HG02610 (cell line): ENCODE measurements around the gene CERK.
A peak's percentile ranks its signal among the peaks of the same experiment; 100 is the strongest.

Source experiments
- ATAC-seq: cut with Tn5 transposase; IDR thresholded peaks from one replicate; pipeline ENCODE4 v1.9.1; 2021; ENCODE audit warnings: mild to moderate bottlenecking, moderate library complexity; ENCODE audit not compliant: unreplicated experiment

CERK gene

DNA sequence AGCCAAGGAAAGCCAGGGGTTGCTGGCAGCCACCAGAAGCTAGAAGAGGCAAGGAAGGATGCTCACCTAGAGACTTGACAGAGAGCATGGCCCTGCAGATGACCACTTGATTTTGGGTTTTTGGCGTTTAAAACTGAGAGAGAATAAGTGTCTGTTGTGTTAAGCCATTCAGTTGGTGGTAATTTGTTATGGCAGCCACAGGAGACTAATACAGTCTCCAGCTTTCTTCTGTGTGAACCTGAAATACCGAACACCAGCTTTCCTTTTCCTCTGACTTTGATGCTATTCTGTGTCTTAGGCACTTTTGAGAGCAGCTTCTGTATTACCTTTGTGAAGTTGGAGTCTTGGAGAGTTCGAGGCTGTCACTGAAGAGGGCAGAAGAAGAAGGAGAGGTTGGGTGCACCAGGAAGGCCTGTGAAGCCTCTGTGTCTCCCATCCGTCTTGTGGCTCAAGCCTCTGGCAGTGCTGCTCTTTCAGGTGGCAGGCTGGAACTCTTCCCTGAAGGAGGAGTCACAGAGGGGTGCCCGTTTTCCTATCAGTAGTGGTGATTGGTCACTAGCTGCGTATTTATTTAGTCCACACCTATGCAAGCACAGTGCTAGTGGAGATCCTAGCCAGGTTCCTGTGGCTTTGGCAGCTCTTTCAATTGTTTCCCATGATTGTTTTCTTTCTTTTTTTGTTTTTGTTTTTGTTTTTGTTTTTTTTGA, 26.9 kb upstream of the CERK start:
- ATAC-seq = no peak

DNA sequence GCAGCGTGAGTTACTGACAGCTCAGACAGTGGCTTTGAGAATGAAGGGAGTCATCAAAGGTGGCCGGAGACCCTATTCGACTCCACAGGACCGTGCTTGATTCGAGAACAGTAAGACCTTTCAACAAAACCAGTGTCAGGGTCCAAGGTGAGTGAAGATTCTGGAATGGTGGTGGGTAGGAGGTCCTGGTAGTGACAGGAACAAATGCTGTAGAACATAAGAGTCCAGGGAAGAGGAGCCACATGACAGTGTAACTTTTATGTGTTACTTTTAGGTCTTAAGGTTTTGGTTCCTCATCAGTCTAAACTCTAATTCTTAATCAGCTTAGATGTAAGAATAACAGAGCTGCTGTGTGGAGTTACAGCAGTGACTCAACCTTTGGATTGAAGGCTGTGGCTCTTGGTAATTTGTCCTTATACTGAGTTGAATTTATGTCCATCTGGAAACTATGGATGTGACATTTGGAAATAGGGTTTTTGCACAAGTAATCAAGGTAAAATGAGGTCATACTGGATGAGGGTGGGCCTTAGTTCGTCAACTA, 26.2 kb upstream of the CERK start:
- no peak for ATAC-seq

DNA sequence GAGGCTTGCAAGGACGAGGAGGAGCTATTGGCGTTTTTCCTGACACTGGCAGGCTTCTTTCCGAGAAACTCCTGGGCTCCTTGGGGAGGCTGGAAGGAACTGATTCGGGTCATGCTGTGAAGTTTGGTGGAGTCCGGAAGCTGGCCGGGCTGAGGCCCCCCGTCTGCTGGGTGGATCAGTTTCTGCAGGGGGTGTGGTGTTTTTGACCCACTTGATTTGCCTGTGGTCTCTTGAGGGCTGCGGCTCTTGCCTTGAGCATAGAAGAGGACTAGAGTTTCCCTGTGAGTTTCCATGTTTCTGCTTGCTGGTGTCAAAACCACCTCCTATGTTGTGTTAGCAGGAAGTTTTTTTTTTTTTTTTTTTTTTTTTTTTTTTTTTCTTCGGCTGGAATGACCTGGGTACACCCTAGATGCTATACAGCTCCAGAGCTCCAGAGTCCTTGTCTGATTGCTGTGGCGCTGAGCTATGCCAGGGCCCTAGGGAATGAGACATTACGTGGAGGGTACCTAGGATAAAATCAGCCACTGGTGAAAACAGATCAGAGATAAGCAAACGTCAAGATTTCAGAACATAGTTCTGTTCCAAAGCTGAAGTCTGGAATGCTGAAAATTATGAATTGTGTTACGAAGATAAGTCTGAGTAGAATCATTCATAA, 25.1 kb upstream of the CERK start:
- ATAC-seq = peak; percentile 67

DNA sequence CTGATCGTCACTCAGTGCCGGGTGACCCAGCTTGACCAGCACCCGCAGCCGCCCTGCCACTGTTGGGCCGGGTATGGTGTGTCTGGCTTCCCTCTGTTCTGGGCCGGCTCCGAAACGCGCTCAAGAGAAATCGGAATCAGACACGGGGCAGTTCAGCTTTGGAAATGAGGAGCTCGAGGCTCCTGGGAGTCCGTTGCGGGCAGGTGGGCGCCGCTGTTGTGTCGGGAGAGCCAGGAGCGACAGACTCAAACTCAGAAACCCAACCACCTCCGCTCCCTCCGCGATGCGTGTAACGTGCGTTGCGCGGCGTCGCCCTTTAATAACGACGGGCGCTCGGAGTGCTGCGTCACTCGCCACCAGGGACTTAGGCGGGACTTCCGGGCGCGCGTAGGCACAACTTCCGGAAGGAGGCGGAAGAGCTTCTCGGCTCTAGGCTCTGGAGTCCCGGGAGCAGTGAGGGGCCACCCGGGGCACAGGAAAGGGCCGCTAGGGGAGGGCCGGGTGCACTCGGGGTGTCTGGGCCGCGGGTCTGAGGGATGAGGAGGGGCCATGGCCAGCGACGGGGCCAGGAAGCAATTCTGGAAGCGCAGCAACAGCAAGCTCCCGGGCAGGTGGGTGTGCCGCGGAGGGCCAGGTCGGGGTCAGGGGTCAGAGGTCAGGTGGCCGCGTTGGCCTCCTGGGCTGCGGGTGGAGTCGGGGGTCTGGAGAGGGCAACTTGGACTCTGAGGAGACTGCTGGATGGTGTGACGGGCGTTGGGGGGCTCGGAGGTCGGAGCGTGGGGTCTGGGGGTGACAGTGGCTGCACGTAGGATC, 24.4 kb upstream of the CERK start, which contains the start of gene TBC1D22A:
Gene TBC1D22A, plus strand, starts transcription at position 413 of the 813 bp plus-strand sequence. Its CDS starts 137 bp downstream, at position 550.
- ATAC-seq = peak; percentile 70

DNA sequence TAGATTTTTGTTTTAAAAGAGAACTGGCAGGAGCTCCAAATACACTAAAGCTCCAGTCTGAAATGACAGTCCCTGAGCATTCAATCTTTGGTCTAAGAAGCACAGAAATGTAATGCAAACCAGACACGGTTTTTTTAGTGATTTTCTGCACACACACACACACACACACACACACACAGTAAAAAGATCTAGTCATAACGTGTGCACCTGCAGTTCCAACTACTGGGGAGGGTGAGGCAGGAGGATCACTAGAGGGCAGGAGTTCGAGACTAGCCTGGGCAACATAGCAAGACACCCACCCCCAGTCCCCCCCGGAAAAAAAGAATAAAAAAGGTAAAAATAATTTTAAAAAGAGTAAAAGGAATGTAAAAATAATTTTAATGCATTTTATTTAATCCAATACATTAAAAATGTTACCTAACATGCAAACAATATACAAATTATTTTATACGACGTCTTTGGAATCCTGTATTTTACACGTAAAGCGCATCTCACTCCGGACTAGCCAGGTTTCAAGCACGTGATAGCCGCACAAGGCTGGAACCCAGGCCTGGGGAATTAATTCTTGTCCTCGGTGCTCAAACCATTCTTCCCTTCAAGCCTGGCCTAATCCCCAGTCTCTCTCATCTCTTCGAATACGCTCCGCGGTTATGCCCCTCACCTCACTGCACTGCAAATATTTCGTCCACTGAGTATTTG, 23.6 kb upstream of the CERK start:
- ATAC-seq = no peak

DNA sequence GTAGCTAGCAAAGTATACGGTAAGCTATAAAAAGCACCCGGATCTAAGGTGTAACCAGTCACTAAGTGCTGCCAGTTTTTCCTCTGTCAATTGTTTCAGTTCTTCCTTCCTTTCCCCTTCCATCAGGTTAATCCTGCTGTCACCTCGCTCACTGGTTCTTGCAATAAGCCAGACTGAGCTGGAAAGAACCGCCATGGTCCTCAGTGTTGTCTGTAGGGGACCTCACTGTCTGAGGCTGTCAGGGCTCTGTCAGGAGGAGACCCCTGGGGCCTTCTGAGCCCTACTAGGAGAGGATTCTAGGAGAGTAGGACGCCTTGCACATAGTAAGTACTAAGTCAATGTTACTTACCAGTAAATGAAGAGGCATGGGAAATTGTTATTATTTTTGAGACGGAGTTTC, 23.0 kb upstream of the CERK start:
- no peak for ATAC-seq

DNA sequence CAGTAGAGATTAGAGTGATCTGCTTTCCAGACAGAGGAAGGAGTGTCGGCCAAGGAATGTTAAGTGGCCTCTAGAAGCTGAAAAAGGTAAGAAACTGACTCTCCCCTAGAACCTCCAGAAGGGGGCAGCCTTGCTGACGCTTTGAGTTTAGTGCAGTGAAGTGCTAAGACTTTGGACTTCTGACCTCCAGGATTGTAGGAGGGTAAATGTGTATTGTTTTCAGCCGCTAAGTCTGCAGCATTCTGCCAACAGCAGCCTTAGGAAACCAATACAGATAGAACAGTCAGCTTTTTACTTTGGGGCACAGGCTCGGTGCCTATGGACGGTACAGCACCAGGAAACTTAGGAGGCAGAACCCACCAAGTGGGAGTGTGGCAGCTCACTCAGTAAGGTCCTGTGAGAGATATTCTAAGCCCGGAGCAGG, 20.8 kb upstream of the CERK start:
- no peak for ATAC-seq

DNA sequence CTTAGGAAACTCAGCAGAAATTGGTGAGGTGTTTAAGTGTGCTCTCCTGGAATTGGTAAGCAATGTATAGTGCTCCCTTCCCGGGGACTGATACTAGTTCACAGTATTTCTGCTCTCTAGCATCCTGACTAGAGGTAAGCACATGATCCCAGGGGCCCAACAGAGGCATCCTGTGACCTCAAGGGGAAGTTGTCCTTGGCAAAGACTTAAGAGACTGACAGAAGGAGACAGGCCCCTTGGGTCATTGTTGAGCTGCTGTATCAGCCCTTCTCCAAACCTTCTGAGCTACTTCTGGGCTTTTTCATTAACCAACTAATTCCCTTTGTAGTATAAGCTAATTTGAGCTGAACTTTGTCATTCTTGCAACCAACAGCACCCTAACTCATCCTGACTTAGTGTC, 20.1 kb upstream of the CERK start:
- ATAC-seq = no peak

DNA sequence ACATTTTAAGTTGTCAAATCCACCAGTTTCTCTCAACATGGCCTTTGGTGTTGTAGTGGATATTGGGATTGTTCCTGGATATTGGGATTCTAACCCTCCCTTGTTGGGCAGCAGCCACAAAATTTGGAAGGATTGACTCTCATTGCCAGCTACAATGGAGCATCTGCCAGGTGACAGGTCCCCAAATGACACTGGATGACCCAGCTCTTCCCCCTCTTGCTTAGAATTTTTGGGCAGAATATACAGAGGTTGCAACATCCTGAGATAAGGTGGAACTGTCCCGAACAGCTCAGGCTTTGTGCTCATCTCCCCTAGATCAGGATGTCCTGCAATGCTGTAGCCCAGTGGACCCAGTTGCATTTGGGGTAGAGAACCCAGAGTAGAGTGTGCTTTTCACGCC, 19.1 kb upstream of the CERK start:
- no peak for ATAC-seq

DNA sequence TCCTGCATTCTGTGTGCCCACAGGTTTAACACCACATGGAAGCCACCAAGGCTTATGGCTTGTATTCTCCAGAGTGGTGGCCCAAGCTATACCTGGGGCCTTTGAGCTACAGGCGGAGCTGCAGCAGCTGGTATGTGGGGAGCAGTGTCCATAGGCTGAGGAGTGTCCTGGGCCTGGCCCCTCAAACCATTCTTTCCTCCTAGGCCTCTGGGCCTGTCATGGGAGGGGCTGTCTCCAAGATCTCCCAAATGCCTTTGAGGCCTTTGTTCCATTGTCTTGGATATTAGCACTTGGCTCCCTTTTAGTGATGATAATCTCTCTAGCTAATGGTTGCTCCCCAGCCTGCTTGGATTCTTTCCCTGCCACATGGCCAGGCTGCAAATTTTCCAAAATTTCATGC, 18.0 kb upstream of the CERK start:
- no peak for ATAC-seq

DNA sequence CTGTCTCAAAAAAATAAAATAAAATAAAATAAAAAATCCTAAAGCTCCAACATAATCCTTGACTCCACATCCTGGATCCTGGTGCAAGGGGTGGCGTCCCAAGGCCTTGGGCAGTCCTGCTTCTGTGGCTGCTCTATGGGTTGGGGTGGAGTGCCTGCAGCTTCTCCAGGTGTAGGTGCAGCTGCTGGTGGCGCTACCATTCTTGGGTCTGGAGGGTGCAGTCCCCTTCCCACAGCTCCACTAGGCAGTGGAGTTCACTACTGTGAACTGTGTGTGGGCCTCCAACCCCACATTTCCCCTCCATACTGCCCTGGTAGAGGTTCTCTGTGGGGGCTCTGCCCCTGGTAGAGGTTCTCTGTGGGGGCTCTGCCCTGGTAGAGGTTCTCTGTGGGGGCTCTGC, 17.5 kb upstream of the CERK start:
- ATAC-seq = no peak

DNA sequence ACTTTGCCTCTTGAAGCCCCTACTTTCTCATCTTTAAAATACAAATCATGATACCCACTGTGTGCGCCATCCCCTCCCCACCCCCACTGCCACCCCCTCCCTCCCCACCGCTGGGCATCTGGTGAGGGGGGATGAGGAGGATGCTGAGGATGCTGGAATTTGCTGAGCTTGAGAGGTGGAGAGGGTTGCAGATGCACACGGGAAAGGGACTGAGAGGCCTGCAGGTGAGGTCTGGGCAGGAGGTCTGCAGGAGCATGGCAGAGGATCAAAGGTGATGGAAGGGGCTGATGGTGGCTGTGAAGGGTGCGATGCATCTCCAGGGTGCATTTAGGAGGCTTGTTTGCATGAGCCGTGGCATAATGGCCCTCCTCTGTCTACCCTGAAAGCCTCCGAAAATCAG, 16.8 kb upstream of the CERK start:
- no peak for ATAC-seq

DNA sequence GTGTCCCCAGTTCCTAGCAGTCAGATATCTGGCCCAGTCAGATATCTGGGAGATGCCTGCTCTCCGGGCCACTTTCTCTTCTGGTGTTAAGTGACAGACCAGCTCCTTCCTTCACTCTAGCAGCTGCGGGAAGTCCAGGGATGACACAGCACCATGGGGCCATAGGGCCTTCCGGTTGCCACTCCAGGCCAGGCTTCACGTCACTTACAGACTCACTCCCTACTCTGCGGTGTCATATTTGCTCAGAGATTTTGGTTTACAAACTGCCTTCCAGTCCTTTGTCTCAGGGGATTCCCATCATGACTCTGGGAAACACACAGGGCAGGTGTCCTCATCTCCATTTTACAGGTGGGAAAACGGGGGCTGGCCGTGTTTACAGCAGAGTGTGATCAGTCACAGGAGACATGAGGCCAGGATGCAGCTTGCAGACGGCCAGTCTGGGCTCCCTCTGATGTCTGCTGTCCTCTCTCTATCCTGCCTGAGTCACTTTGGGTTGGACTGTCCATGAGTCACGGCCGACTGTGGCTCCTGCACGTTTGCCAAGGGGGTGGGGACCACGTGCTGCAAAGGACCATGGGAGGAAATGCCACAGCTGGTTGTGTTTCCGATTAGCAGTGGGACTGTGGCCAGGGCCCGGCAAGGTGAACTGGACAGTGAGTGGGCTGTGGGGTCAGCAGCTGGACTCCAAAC, 16.2 kb upstream of the CERK start:
- no peak for ATAC-seq

DNA sequence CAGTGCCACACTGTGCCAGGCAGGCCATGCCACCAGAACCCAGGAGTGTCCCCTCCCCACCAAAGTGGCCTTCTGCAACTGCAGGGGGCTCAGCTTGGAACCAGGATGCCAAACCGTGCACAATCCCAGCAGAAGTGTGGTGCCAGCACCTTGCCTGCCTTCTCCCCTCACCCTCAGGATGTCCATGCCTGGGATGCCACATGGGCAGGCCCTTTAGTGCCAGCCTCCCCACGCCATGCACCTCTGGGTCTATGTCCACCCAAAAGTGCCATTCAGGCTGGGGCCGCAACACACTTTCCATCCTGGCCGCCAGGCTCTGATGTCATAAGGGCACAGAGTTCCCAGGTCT, 15.7 kb upstream of the CERK start:
- ATAC-seq = no peak

DNA sequence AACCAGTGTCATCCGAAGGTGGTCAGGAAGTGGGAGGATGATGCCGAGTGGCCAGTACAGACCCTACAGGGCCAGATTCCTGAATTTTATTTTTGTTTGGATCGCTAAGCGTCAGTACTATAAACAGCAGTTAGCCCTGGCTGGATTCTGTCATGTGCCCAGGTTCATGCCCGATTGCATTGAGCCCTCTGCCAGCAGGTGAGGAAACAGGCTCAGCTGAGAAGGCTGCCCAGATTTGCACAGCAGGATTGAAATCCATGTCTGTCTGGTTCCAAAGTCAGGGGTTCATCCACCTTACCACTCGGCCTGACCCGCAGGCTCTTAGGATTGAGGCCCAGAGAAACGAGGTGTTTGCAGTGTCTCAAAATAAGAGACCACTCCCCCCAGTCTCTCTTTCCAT, 15.3 kb upstream of the CERK start:
- ATAC-seq = no peak

DNA sequence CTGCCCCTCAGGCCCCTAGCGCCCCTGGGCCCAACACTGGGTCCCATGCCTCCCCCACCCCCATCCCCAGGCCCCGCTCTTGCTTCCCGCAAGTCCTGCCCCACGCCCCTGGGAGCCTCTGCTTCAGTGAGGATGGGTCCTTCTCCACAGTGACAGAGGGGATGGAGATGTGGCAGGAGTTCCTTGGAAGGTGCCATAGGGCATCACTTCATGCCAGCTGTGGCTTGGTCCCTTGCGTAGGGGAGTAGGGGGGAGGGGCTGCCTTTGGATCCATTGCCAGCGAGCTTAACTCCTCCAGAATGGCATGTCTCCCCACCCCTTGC, 14.9 kb upstream of the CERK start:
- no peak for ATAC-seq

DNA sequence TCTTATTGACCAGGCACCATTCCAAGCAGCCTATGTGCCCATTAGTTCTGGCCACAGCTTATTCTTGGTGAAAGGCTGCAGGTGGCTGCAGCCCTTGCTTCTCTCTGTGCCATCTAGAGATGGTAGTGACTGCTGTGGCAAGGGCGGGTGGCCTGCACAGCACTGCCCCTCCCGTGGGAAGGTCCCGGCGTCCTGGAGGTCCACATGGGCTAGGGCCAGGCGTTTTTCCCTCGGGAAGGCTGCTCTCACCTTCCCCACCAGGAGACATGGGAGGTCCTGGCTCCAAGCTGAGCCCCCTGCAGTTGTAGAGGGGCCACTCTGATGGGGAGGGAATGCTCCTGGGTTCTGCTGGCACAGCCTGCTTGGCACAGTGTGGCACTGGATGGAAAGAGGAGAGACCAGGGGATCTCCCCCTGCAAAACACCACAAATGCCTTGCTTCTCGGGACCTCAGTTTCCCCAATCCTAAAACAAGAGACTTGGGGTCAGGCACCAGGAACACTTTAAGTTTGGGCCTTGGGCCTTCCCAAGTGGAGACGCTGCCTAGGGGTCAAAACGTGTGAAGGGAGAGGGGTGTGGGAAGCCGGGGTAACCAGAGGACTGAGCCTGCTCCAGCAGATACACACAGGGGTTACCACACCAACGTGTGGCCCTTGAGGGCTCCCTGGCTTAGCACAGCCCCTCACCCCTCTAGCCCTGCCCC, 14.4 kb upstream of the CERK start:
- no peak for ATAC-seq

DNA sequence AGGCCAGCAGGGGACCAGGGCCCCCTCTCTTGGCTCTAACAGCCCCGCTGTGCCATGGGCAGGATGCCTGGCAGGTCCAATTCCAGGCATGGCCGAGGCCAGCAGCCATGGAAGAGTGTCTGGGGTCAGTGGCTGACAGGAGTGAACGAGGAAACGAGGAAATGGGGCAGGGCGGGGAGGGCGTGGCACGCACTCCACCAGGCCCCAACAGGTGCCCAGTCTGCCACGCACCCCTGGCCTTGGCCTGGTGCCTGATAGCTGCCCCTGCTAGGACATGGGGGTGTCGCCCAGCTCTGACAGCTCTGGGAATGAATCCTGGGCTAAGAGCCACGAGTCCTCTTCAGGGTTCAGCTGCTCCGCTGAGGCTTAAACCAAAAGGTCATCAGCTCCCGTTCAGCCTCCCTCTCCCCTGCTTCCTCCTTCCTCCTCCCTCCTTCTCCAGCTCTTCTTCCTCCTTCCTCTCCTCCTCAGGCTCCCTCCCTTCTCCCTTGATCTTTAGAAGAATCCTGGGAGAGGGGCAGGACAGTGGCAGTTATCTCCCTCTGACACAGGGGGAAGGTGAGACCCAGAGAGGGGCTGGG, 12.9 kb upstream of the CERK start:
- no peak for ATAC-seq

DNA sequence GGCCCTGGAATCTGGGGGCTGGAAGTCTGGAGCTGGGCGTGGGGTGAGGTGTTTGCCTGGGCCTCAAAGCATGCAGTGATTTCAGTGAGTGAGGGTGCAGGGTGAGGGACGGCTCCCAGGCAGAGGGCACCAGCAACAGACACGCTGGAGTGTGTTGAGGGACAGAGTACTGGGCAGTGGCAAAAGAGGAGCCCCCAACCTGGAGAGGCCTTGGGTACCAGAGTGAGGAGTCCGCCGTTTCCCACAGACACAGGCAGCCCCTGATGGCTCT, 12.4 kb upstream of the CERK start:
- ATAC-seq = no peak
